IPS-18c (cell line): Measurements from ENCODE around the gene TARBP1.

Experiments used
- H3K4me3 ChIP-seq: 2 replicates; pipeline ENCODE4 v1.7.0; 2013; ENCODE audit warnings: low read depth, mild to moderate bottlenecking, low read length, moderate library complexity; ENCODE audit not compliant: insufficient read depth
- H3K9me3 ChIP-seq: one replicate; pipeline ENCODE4 v1.6.1; 2013; ENCODE audit warnings: mild to moderate bottlenecking, low read length, moderate library complexity; ENCODE audit not compliant: control insufficient read depth, insufficient read depth

Gene TARBP1

DNA sequence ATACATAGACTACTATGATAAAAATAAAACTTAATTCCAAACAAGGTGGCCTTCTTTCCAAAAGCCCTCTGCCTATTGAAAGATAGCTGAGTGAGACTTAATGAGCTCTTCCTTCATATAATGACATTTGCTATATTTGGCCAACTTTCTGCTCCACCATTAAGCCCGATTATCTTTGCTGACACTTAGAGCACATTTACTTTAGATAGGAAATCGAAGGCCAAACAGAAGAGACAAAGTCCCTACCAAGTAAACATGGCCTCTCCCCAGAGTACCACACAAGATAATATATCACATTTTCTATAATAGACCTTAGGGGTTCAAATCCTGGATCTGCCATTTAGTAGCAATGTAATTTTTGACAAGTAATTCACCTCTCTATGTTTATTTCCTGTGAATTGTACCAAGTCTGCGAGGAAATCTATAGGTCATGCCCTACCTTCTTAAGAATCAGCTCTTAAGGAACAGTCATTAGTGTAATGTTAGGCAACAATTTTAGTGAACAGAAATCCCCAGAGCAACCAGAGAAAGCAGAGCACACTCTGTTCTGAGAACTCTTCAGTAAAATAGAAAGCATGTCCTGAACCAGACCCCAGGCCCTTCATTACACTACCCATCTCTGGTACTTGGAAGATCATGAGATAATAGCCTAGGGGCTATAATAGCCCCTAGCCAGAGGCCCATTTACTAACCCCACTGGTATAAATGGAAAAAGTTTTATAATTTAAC lies 123.0 kb downstream of the TARBP1 start:
- Histone ChIP-seq H3K9me3 (no peaks in the 10 kb centered on the region), H3K4me3 (no peak overlapping the region)

DNA sequence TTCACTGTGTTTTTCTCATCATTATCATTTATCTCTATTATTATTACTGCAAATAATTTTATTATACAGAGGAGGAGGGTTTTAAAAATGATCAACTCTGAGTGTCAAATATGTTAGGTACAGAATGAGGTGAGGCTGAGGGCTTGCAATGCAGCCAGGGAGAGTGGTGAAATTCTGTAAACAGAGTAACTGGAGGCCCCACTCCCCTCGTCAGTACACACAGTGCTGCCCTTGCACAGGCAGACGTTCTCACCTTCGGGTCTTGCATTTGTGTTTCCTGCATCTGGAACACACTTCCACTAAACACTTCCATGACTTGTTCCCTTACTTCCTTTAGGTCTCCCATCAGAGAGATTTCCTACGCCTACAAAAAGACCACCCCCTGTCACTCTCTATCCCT lies 130.0 kb downstream of the TARBP1 start:
- Histone ChIP-seq H3K9me3 (no peaks in the 10 kb centered on the region), H3K4me3 (no peak overlapping the region)

DNA sequence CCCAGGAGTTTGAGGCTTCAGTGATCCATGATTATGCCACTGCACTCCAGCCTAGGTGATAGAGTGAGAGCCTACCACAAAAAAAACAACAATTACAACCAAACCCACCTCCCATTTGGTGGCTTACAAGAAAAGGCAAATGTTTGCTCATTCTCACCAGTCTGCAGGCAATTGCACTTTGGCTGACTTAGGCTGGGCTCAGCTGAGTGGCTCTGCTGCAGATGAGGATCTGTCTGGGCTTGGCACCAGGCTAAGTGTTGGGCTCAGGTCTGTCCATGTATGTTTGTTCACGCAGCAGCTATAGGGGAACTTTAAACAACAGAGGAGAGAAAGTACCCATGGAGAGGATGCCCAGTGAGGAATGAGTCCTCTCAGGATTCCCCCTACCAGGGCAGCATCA lies 133.7 kb downstream of the TARBP1 start:
- Histone ChIP-seq H3K4me3 (no peak overlapping the region), H3K9me3 (no peaks in the 10 kb centered on the region)

DNA sequence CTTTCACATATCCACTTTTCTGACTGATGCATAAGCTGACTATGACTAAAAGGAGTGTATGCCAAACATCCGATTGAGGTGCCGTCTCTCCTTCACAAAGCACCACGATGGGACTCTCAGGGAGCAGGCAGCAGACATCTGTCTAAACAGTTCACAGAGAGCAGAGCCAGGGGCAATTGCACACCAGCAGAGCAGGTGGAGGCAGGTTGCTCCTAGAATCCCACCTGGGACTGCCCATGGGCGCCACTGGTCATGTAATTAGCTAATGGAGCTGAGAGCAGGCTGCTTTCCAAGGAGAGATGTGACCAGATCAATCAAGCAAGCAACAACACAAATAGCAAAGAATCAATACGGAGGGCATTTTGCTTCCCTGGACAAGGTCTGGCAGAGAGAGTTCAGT lies 136.2 kb downstream of the TARBP1 start:
- Histone ChIP-seq H3K9me3 (no peaks in the 10 kb centered on the region), H3K4me3 (no peak overlapping the region)
